ENCODE results near the gene TNFAIP2.
"Not testable (repeated sequence)": the region's sequence is repeated elsewhere in the genome, so short reads cannot be mapped to it uniquely, and the experiment has no call there.

Gene TNFAIP2

GRCh38 chr14:103136388-103137271, 13.4 kb downstream of the TNFAIP2 start:
- no peak for ATAC-seq

GRCh38 chr14:103137689-103138300, 14.5 kb downstream of the TNFAIP2 start:
- no peak for ATAC-seq

- ATAC-seq: no peak
Observed at GRCh38 chr14:103138301-103139131, 15.3 kb downstream of the TNFAIP2 start.

- ATAC-seq: no peak
Observed at GRCh38 chr14:103139132-103140025, 16.1 kb downstream of the TNFAIP2 start.

GRCh38 chr14:103140316-103141109, 17.3 kb downstream of the TNFAIP2 start:
- ATAC-seq: peak; percentile 58 to 72

GRCh38 chr14:103141117-103141796, 18.0 kb downstream of the TNFAIP2 start:
- ATAC-seq: no peak

- ATAC-seq: no peak
Observed at GRCh38 chr14:103142026-103142425, 18.8 kb downstream of the TNFAIP2 start.

- ATAC-seq: no peak
Observed at GRCh38 chr14:103142721-103143302, 19.6 kb downstream of the TNFAIP2 start.

GRCh38 chr14:103143506-103143905, 20.2 kb downstream of the TNFAIP2 start:
- ATAC-seq: no peak

GRCh38 chr14:103144085-103144484, 20.8 kb downstream of the TNFAIP2 start:
- no peak for ATAC-seq

GRCh38 chr14:103146141-103146709, 23.0 kb downstream of the TNFAIP2 start:
- ATAC-seq: no peak

- no peak for ATAC-seq
Observed at GRCh38 chr14:103149351-103150237, 26.3 kb downstream of the TNFAIP2 start.

GRCh38 chr14:103151270-103151945, 28.1 kb downstream of the TNFAIP2 start:
- no peak for ATAC-seq

GRCh38 chr14:103155010-103155409, 31.7 kb downstream of the TNFAIP2 start:
- ATAC-seq: no peak

- not testable (repeated sequence) for ATAC-seq
Observed at GRCh38 chr14:103155416-103155815, 32.2 kb downstream of the TNFAIP2 start.

GRCh38 chr14:103155826-103156394, 32.6 kb downstream of the TNFAIP2 start:
- no peak for ATAC-seq

GRCh38 chr14:103156651-103157378, 33.6 kb downstream of the TNFAIP2 start:
- no peak for ATAC-seq
